HepG2 (cell line): Measurements from ENCODE around the gene MFSD11. TPM values are rescaled to one million over a fixed set of nuclear protein-coding genes. Genes with fewer than 3 reads are reported as not detected.
"Not testable (repeated sequence)": the region's sequence is repeated elsewhere in the genome, so short reads cannot be mapped to it uniquely, and the experiment has no call there.

Experiments used
- ATAC-seq: fragments of 200-7000 bp; cut with Tn5 transposase; 3 replicates; pipeline ENCODE4 v1.9.1; 2020; ENCODE audit warnings: mild to moderate bottlenecking, moderate library complexity
- BruUV-seq: library from RNA; stranded (reverse); fragments of 400-500 nt; replicated peaks from 2 replicates; lab custom pipeline; 2021; lab: Mats Ljungman, UMichigan
- CTCF ChIA-PET: fragments of 300-600 bp; formaldehyde crosslinking; extraction: SDS; loops from one replicate; lab custom pipeline; 2021; ENCODE audit warnings: low total read pairs, inconsistent platforms, low intra/inter-chr PET ratio; lab: Yijun Ruan, JAX
- POLR2A ChIA-PET: fragments of 350-600 bp; sonication (Branson Sonifier 250); formaldehyde crosslinking; loops from one replicate; lab custom pipeline; 2020; ENCODE audit warnings: antibody characterized with exemption, inconsistent platforms; lab: Yijun Ruan, JAX
- DNase-seq: peaks from one replicate; pipeline ENCODE4 v3.0.0-alpha.2; 2015; ENCODE audit warnings: low spot score
- FAIRE-seq: peaks from 3 replicates; lab custom pipeline; 2011; peaks lifted over from hg19 to GRCh38; lab: Jason Lieb, UNC
- H2AFZ ChIP-seq: one replicate; pipeline ENCODE4 v1.6.1; 2011; ENCODE audit warnings: low read length, inconsistent platforms
- H3K27ac ChIP-seq: fragments of 300-600 bp; 3 replicates; pipeline ENCODE4 v1.8.0; 2011; ENCODE audit warnings: mixed run types, mild to moderate bottlenecking, mixed read lengths, low read length, inconsistent platforms; ENCODE audit not compliant: insufficient read depth; ENCODE audit errors: extremely low read length
- H3K27me3 ChIP-seq, 2 experiments: fragments of 200-600 bp in 1 of 2; 2 replicates in 1 of 2; 3 replicates in 1 of 2; pipeline versions ENCODE4 v1.6.0 to v1.8.0; 2011; ENCODE audit warnings: low read length in 2 of 2, mild to moderate bottlenecking in 2 of 2, moderate library complexity in 2 of 2, inconsistent platforms in 1 of 2; ENCODE audit not compliant: insufficient read depth in 2 of 2, control insufficient read depth in 1 of 2
- H3K36me3 ChIP-seq, 2 experiments: fragments of 200-600 bp in 1 of 2; replicated peaks in 1 of 2; 2 replicates in 1 of 2; 3 replicates in 1 of 2; pipeline versions ENCODE4 v1.5.1 to v1.8.0; 2011; ENCODE audit warnings: low read length in 2 of 2, inconsistent platforms in 1 of 2; ENCODE audit not compliant: insufficient read depth in 2 of 2, control insufficient read depth in 1 of 2
- H3K4me1 ChIP-seq: 2 replicates; pipeline ENCODE4 v1.5.1; 2012; ENCODE audit warnings: low read length, inconsistent platforms; ENCODE audit not compliant: insufficient read depth
- H3K4me2 ChIP-seq: 2 replicates; pipeline ENCODE4 v1.6.0; 2011; ENCODE audit warnings: low read depth, low read length, inconsistent platforms
- H3K4me3 ChIP-seq, 3 experiments: fragments of 200-600 bp in 1 of 3; sonication (generic), shearing (Covaris generic) in 1 of 3; replicated peaks in 1 of 3; 2 replicates each; pipeline ENCODE4 v1.5.1; 2011 to 2016; ENCODE audit warnings: low read length in 3 of 3, inconsistent platforms in 2 of 3, low read depth in 2 of 3, mild to moderate bottlenecking in 2 of 3, control low read depth in 1 of 3, mixed read lengths in 1 of 3; ENCODE audit not compliant: insufficient read depth in 1 of 3
- H3K79me2 ChIP-seq: one replicate; pipeline ENCODE4 v1.6.1; 2011; ENCODE audit warnings: low read length, inconsistent platforms; ENCODE audit not compliant: insufficient read depth
- H3K9ac ChIP-seq: 2 replicates; pipeline ENCODE4 v1.6.0; 2011; ENCODE audit warnings: mild to moderate bottlenecking, low read depth, low read length, inconsistent platforms; ENCODE audit not compliant: insufficient read depth
- H3K9me3 ChIP-seq: 2 replicates; pipeline ENCODE4 v1.5.1; 2012; ENCODE audit warnings: mild to moderate bottlenecking, low read length
- H4K20me1 ChIP-seq: 2 replicates; pipeline ENCODE4 v1.6.0; 2011; ENCODE audit warnings: inconsistent platforms, mild to moderate bottlenecking, low read length, moderate library complexity; ENCODE audit not compliant: insufficient read depth
- HOXA9 ChIP-seq: sonication (generic); formaldehyde crosslinking; IDR thresholded peaks from 2 replicates; pipeline ENCODE4 v1.8.1; 2022; ENCODE audit warnings: missing genetic modification reagents, mild to moderate bottlenecking, moderate library complexity, borderline replicate concordance
- JARID2 ChIP-seq: sonication (generic); formaldehyde crosslinking; IDR thresholded peaks from 2 replicates; pipeline ENCODE4 v1.8.1; 2023; ENCODE audit warnings: missing genetic modification reagents, inconsistent platforms; ENCODE audit not compliant: insufficient replicate concordance
- KLF6 ChIP-seq: IDR thresholded peaks from 2 replicates; pipeline ENCODE4 v1.8.0; 2016; ENCODE audit warnings: missing biosample characterization, missing genetic modification reagents
- MAFK ChIP-seq, 2 experiments: IDR thresholded peaks in 1 of 2; conservative IDR thresholded peaks in 1 of 2; 2 replicates each; pipeline ENCODE4 v1.6.1; 2011; ENCODE audit warnings: improper control_type of control experiment in 2 of 2, low read length in 2 of 2
- MEIS2 ChIP-seq: sonication (generic); formaldehyde crosslinking; IDR thresholded peaks from 2 replicates; pipeline ENCODE4 v1.9.0; 2021; ENCODE audit warnings: mild to moderate bottlenecking, missing genetic modification reagents
- NFATC3 ChIP-seq: sonication (generic); formaldehyde crosslinking; IDR thresholded peaks from 2 replicates; pipeline ENCODE4 v1.5.1; 2020; ENCODE audit warnings: mild to moderate bottlenecking, missing genetic modification reagents
- NFIB ChIP-seq: sonication (generic); formaldehyde crosslinking; IDR thresholded peaks from 2 replicates; pipeline ENCODE4 v1.9.0; 2021; ENCODE audit warnings: missing genetic modification reagents, mild to moderate bottlenecking, borderline replicate concordance
- NFYB ChIP-seq: sonication (generic); formaldehyde crosslinking; IDR thresholded peaks from 2 replicates; pipeline ENCODE4 v1.4.0; 2020; ENCODE audit warnings: missing genetic modification reagents
- PHF5A ChIP-seq: IDR thresholded peaks from one replicate; pipeline ENCODE4 v1.6.1; 2018; ENCODE audit warnings: low read depth, missing genetic modification reagents; ENCODE audit not compliant: unreplicated experiment
- SMARCC2 ChIP-seq: fragments of 450-650 bp; IDR thresholded peaks from 2 replicates; pipeline ENCODE4 v1.6.1; 2017; ENCODE audit warnings: antibody characterized with exemption, mild to moderate bottlenecking
- SMARCE1 ChIP-seq: fragments of 450-650 bp; IDR thresholded peaks from 2 replicates; pipeline ENCODE4 v1.6.1; 2017; ENCODE audit warnings: borderline replicate concordance
- ZSCAN22 ChIP-seq: sonication (generic); formaldehyde crosslinking; IDR thresholded peaks from 2 replicates; pipeline ENCODE4 v1.4.0; 2020; ENCODE audit warnings: mild to moderate bottlenecking, missing genetic modification reagents
- WGBS: methylation state at CpG from one replicate; pipeline ENCODE4 v1.1.6; 2017; ENCODE audit warnings: low lambda C conversion rate; 5-methylcytosine and 5-hydroxymethylcytosine counted together
- in situ Hi-C: cut with HindIII; loops from 2 replicates; pipeline ENCODE4 v1.10.0; 2017; ENCODE audit warnings: low pct_unique_long_range_greater_than_20kb; ENCODE audit not compliant: extremely low pct_ligation_motif_present
- intact Hi-C: fragments of 100-400 bp; cut with micrococcal nuclease; formaldehyde crosslinking; loops from one replicate; pipeline ENCODE4 v1.10.0; 2022; ENCODE audit not compliant: unreplicated experiment
- polyA plus RNA-seq, 8 experiments: library from polyadenylated mRNA; depleted of rRNA in 3 of 8; stranded (reverse) in 7 of 8; unstranded in 1 of 8; fragments of >200 nt; fragmentation: Illumina TruSeq in 4 of 8; extraction: Trizol in 4 of 8; gene quantifications; 2 replicates each; pipeline versions ENCODE4 v1.2.1 to v1.2.3, GENCODE V29; 2011 to 2016; ENCODE audit warnings: low read depth in 4 of 8, missing spikeins in 1 of 8, mixed read lengths in 1 of 8; ENCODE audit not compliant: insufficient read depth in 1 of 8
- total RNA-seq, 5 experiments: library from RNA; depleted of rRNA; stranded (reverse); fragments of >200 nt; fragmentation: Illumina TruSeq; extraction: Trizol; gene quantifications; 2 replicates each; pipeline ENCODE4 v1.2.3, GENCODE V29; 2016; ENCODE audit warnings: low read depth in 1 of 5
- TF ChIP-seq, protein P1 (sequence below): IDR thresholded peaks from 2 replicates; pipeline ENCODE4 v1.6.1; 2016; ENCODE audit warnings: missing genetic modification reagents, missing compliant biosample characterization
- TF ChIP-seq, protein P2 (sequence below): sonication (generic); formaldehyde crosslinking; IDR thresholded peaks from 2 replicates; pipeline ENCODE4 v1.5.0; 2020; ENCODE audit warnings: missing genetic modification reagents
- TF ChIP-seq, protein P3 (sequence below): sonication (generic); formaldehyde crosslinking; IDR thresholded peaks from 2 replicates; pipeline ENCODE4 v1.5.0; 2020; ENCODE audit warnings: missing genetic modification reagents

Gene MFSD11
- total and polyA plus RNA-seq, 2 of the 13 experiments (the other 11 are each of a cell fraction or from before 2014, with no cell fraction given), result 26.1 to 36.3 TPM

DNA sequence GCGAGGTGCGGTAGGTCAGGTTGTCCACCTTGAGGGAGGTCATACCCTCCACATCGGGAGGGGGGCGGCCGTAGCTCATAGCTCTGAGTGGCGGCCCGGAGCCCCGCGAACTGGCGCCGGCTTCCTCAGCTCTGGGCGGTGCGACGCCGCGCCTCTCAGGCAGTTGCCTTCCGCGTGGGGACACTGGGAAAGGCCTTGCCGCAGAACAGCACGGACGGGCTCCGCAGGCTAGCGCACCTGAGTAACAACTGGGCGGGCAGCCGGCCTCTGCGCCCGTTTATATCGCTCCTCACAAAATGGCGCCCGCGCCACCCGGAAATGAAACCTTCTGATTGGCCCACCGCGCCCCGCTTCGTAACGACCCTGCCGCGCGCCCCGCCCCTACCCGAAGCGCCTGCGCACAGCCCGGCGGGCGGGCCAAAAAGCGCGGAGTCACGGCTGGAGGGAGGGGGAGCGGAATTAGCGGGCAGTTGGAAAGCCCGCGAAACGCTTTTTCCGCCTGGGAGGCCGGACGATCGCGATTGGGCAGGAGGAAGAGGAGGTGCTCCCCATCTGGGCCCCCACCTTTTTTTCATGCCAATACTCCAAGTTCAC is 740 bp upstream of the MFSD11 start, which contains the start of gene SRSF2 (continued):
- TF ChIP-seq JARID2 (CRISPR knock-in tag) (peak; percentile 97), ZSCAN22 (CRISPR knock-in tag) (peak; percentile 82; the same call in 1 of the 2 replicates), NFIB (CRISPR knock-in tag) (no peak), MAFK (conservative IDR thresholded peaks at IDR 0.05 in 1 of 2, IDR thresholded peaks at IDR 0.05 in 1 of 2; ENCODE audit: low read length in 2 of 2) (peak; percentile 74 to 92), PHF5A (CRISPR knock-in tag) (no peak), SMARCE1 (no peak)
- TF ChIP-seq, protein P1, sequence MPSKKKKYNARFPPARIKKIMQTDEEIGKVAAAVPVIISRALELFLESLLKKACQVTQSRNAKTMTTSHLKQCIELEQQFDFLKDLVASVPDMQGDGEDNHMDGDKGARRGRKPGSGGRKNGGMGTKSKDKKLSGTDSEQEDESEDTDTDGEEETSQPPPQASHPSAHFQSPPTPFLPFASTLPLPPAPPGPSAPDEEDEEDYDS, result peak; percentile 99

DNA sequence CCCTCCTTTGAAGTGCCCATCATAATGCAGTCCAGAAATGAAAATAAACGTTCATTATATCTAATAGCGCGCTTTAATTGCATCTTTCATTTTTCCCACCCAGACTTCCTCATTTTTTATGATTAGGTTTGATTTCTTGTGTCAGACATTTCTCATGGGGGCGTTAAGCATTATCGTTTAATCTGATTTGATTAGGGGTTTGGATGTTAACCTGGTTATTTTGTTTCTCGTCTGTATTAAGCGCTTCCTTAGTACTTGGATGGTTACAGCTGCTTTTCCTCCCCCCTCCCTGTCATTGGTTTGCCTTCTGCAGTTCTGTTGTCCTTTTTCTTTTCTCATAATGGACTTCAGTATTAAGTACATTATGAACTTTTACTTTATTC is 540 bp downstream of the MFSD11 start:
- Histone ChIP-seq H3K36me3 (peaks cover 7 to 34% of the 10 kb centered on the region in 2 experiments), H3K79me2 (peaks cover 52% of the 10 kb centered on the region), H3K27ac (peak overlapping the region; percentile 97), H3K27me3 (peaks cover 0 to 3% of the 10 kb centered on the region in 2 experiments; a peak in 1 of 5 replicates), H3K4me1 (peaks cover 38% of the 10 kb centered on the region), H3K4me2 (peak overlapping the region; percentile 88), H3K9me3 (no peaks in the 10 kb centered on the region), H4K20me1 (peaks cover 28% of the 10 kb centered on the region), H3K4me3 (peak overlapping the region; percentile 81 to 100 (median 92)), H3K9ac (peak overlapping the region; percentile 95), H2AFZ (no peak overlapping the region)
- FAIRE-seq, result no peak
- in situ Hi-C loops, result no loop called here
- ChIA-PET POLR2A (interaction anchor here (0.8 to 4.1 kb wide), 8 partner anchors 8 to 350 kb away, joined by 3 to 71 read pairs (median 10); partner anchors contain the start of genes JMJD6, METTL23 and MXRA7), CTCF (no interaction called here)
- DNase-seq, result no peak
- TF ChIP-seq, protein P2, sequence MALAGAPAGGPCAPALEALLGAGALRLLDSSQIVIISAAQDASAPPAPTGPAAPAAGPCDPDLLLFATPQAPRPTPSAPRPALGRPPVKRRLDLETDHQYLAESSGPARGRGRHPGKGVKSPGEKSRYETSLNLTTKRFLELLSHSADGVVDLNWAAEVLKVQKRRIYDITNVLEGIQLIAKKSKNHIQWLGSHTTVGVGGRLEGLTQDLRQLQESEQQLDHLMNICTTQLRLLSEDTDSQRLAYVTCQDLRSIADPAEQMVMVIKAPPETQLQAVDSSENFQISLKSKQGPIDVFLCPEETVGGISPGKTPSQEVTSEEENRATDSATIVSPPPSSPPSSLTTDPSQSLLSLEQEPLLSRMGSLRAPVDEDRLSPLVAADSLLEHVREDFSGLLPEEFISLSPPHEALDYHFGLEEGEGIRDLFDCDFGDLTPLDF, result no peak
- no peak for TF ChIP-seq MEIS2 (CRISPR knock-in tag)
- no peak for TF ChIP-seq NFATC3
- TF ChIP-seq, protein P3, sequence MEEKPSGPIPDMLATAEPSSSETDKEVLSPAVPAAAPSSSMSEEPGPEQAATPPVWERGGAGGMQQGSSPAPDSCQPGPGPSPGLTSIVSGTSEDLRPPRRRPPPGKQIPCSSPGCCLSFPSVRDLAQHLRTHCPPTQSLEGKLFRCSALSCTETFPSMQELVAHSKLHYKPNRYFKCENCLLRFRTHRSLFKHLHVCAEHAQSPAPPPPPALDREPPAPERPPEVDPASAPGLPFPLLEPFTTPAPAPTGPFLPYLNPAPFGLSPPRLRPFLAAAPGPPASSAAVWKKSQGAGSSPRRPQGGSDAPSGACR (CRISPR knock-in tag), result 0 out of 2 replicates have a peak, but pooled peaks have one; percentile 37
- TF ChIP-seq SMARCC2, result no peak
- no peak for TF ChIP-seq KLF6
- no peak for TF ChIP-seq HOXA9
- no peak for TF ChIP-seq NFYB (CRISPR knock-in tag)
- BruUV-seq, result TSS peak; percentile 75
- intact Hi-C loops, result no loop called here
- no peak for ATAC-seq
- 13% methylated on average over 7 of the region's 7 CpGs for WGBS

DNA sequence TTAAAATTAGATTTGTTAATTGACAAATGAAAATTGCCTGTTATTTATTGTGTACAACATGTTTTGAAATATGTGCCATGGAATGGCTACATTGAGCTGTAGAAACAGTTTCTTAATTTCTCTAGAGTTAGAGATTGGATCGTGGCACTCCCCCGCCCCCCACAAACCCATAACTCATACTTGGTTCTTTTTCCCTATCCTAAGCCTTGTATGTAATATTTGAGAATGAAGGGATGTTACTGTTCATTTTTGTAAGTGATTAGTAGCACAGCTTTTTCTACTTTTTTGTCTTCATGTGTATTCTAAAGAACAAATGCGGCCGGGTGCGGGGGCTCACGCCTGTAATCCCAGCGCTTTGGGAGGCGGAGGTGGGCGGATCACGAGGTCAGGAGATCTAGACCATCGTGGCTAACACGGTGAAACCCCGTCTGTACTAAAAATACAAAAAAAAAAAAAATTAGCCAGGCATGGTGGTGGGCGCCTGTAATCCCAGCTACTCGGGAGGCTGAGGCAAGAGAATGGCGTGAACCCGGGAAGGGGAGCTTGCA is 1.7 kb downstream of the MFSD11 start:
- H2AFZ ChIP-seq, H3K9me3 ChIP-seq, intact Hi-C loops, H3K27ac ChIP-seq, H3K4me2 ChIP-seq, ATAC-seq, BruUV-seq, CTCF ChIA-PET, H3K9ac ChIP-seq, POLR2A ChIA-PET, H3K27me3 ChIP-seq, FAIRE-seq, DNase-seq, in situ Hi-C loops, H3K4me3 ChIP-seq: not testable (repeated sequence)
- Histone ChIP-seq H3K36me3 (peaks cover 7 to 29% of the 10 kb centered on the region in 2 experiments), H4K20me1 (peaks cover 16% of the 10 kb centered on the region), H3K4me1 (peaks cover 26% of the 10 kb centered on the region), H3K79me2 (peaks cover 40% of the 10 kb centered on the region)
- 98% methylated on average over 17 of the region's 17 CpGs for WGBS
